ENCODE data around the gene GAL3ST1. TPM values are rescaled to one million over a fixed set of nuclear protein-coding genes. Genes with fewer than 3 reads are reported as not detected.
"Not testable (repeated sequence)": the region's sequence is repeated elsewhere in the genome, so short reads cannot be mapped to it uniquely, and the experiment has no call there.

GAL3ST1 gene, protein sequence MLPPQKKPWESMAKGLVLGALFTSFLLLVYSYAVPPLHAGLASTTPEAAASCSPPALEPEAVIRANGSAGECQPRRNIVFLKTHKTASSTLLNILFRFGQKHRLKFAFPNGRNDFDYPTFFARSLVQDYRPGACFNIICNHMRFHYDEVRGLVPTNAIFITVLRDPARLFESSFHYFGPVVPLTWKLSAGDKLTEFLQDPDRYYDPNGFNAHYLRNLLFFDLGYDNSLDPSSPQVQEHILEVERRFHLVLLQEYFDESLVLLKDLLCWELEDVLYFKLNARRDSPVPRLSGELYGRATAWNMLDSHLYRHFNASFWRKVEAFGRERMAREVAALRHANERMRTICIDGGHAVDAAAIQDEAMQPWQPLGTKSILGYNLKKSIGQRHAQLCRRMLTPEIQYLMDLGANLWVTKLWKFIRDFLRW
- not detected for total RNA-seq

DNA sequence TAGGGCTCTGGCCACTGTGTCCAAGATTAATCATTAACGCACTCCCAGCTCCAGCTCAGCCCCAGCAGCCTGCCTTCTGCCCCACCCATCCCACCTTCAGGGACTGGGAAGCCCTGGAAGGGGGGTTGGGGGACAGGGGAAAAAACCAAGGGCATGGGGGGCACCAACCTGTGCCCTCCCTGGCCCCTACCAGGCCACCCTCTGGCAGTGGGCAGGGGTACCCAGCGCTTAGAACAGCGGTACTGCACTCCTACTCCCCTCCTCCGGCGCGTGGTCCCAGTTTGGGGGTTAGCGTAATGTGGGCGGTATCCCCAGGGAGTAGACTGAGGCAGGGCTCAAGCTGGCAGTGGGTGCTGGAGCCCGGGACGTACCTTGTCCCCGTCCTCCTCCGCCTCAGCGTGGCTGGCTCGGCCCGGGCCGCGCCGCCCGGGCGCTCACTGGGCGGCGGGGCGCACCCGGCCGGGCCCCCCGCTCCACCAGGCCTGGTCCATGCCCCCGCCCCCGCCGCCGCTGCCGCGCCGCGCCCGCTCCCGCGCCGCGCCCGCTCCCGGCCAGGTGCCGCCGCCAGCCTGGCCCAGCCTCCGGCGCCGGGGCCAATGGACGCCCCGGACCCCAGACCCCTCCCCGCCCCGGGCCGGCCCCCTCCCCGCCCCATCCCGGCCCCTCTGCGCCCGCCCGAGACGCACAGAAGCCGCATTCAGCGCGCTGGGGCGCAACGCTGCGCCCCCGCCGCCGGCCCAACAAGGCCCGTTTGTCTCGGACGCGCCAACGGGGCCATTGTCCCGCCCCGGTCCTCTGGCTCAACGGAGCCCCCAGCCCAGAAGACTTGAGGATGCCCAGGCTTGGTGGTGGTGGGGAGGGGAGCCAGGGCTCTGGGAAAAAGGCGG lies at the start of gene GAL3ST1:
TSS of gene GAL3ST1 (minus strand) at position 571 of the 887 bp plus-strand sequence. CDS start 17,273 bp downstream, outside the sequence.
- peak; percentile 5 for ATAC-seq

DNA sequence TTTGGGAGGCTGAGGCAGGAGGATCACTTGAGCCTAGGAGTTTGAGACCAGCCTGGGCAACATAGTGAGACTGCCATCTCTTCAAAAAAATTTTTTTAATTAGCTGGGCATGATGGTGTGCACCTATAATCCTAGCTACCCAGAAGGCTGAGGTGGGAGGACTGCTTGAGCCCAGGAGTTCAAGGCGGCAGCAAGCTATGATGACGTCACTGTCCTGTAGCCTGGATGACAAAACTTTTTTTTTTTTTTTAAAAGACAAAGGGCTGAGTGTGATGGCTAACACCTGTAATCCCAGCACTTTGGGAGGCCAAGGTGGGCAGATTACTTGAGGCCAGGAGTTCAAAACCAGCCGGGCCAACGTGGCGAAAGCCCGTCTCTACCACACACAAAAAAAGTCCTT lies 45.4 kb upstream of the GAL3ST1 start:
- not testable (repeated sequence) for ATAC-seq

DNA sequence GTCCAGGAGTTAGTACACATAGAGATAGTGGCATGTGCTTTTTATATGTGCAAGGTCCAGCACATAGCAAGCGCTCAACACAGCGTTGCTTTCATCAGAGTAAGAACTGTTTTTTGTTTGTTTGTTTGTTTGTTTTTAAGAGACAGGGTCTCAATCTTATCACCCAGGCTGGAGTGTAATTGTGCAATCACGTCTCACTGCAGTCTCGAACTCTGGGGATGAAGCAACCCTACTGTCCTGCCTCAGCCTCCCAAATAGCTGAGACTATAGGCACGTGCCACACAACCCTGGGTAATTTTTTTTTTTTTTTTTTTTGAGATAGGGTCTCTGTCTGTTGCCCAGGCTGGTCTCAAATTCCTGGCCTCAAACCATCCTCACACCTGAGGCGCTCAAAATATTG lies 43.4 kb upstream of the GAL3ST1 start:
- no peak for ATAC-seq

- ATAC-seq = peak; percentile 21
Observed at GRCh38 chr22:30615543-30615954, 41.1 kb upstream of the GAL3ST1 start.

GRCh38 chr22:30614879-30615278 lies 40.4 kb upstream of the GAL3ST1 start:
- ATAC-seq = no peak

- ATAC-seq = no peak
Observed at GRCh38 chr22:30614268-30614667, 39.8 kb upstream of the GAL3ST1 start.

GRCh38 chr22:30612789-30613188 lies 38.3 kb upstream of the GAL3ST1 start:
- no peak for ATAC-seq

- ATAC-seq = no peak
Observed at GRCh38 chr22:30611197-30611596, 36.7 kb upstream of the GAL3ST1 start.

GRCh38 chr22:30610299-30610698 lies 35.8 kb upstream of the GAL3ST1 start:
- ATAC-seq = no peak

DNA sequence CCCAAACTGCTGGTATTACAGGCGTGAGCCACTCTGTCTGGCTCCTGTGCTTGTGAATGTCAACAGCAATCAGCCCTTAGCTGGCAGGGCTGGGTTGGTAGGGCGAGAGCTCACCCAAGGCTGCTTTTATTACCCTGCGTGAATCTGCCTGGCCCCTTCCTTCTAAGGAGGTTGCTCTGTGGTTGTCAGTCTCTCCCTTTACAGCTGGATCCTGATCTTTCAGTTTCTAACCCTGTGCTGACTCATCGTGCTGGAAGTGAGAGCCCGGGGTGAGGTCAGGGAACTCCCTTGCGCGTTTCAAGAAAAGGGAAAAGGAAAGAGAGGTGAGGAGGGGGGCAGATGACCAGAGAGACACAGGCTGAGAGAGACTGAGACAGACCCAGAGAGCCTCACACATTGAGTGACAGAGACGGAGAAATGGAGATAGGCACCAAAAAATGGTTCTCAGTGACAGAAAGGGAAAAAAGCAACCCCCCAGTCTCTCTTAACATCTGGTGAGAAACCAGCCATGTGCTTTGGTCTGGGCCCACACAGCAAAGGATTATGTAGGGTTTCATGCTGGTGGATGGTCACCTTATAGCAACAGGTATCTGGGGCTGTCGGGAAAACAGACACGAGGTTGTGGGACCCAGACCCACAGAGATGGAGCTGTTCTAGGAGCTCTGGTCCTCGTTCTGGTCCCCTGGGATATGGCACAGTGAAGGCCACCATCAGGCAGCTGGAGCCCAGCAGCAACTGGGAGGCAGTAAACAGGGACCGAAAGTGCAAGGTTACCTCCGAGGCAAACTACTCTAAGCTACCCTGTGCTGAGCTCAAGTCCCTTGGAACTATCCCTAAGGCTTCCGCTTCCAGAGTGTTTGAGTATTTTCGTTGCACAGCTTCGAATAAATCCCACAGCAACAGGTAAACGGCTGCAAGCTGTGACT lies 35.1 kb upstream of the GAL3ST1 start:
- ATAC-seq = peak; percentile 70

GRCh38 chr22:30607939-30608338 lies 33.5 kb upstream of the GAL3ST1 start:
- no peak for ATAC-seq

DNA sequence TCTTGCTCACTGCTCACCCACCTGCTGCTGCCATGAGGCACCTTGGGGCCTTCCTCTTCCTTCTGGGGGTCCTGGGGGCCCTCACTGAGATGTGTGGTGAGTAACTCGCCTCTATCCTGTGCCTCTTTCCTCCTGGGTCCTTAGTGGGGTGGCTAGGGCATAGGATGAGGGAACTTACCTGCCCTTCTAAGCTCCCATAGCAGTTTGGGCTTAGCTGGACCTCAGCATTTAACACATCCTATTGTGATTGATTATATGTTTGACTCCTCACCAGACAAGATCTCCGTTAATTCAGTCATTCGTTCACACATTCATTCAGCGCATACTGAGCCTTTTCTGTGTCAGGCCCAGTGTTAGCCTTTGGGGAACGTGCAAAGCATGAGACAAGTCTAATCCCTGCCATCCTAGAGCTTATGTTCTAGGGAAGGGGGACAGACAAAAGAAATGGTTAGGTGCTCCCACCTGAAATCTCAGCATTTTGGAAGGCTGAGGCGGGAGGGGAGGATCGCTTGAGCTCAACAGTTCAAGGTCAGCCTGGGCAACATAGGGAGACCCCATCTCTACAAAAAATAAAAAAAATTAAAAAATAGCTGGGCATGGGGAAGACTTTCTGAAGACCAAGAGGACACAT lies 33.0 kb upstream of the GAL3ST1 start:
- ATAC-seq = no peak

GRCh38 chr22:30606455-30607299 lies 32.2 kb upstream of the GAL3ST1 start, which contains the start of gene TCN2:
TCN2 (plus strand) TSS chr22:30607174; CDS start chr22:30607332, 158 bp downstream.
- ATAC-seq = peak; percentile 59

- no peak for ATAC-seq
Observed at GRCh38 chr22:30605449-30606110, 31.1 kb upstream of the GAL3ST1 start.

DNA sequence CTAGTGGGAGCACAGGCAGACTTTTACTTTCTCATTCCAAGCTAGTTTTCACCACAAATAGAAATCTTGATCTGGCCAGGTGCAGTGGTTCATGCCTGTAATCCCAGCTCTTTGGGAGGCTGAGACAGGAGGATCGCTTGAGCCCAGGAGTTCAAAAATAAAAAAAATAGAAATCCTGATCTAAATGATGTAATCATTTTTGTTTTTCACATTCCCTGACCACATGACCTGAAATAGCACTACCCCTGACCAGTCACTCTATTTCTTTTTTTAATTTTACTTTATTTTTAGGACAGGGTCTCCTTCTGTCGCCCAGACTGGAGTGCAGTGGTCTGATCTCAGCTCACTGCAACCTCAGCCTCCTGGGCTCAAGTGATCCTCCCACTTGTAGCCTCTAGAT lies 30.3 kb upstream of the GAL3ST1 start:
- ATAC-seq = no peak

- ATAC-seq = no peak
Observed at GRCh38 chr22:30603801-30604200, 29.3 kb upstream of the GAL3ST1 start.

- ATAC-seq = no peak
Observed at GRCh38 chr22:30602049-30602448, 27.6 kb upstream of the GAL3ST1 start.

- ATAC-seq = no peak
Observed at GRCh38 chr22:30601464-30601863, 27.0 kb upstream of the GAL3ST1 start.

- ATAC-seq = no peak
Observed at GRCh38 chr22:30600921-30601320, 26.5 kb upstream of the GAL3ST1 start.

DNA sequence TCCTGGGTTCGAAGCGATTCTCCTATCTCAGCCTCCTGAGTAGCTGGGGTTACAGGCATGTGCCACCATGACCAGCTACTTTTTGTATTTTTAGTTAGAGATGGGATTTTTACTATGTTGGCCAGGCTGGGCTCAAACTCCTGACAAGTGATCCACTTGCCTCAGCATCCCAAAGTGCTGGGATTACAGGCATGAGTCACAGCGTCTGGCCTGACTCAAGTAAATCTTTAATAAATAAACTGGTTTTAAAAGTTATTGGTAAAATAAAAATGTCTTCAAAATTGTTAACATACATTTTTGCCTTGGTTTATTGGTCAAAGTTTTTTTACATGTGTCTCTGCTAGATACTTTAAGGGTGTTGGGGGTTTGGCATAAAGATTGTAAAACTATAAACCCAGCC lies 24.5 kb upstream of the GAL3ST1 start:
- no peak for ATAC-seq

Data from esophagus mucosa (tissue), 1 donor.